ENCODE results near the gene TDP1.

DNA sequence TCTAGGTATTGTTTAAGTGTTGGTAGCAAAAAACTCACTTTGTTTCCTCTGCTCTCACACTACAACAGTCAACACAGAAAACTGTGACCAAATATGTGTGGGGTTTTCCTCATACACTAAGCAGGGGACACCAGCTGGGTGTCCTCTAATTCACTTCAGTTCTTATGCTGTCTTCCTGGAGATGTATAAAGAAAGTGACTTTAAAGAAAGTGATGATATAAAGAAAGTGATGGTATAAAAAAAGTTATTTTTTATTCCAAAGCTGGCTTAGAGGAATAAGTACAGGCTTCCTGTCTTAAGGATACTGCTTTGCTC is 31.4 kb downstream of the TDP1 start:
- TF ChIP-seq, protein P1, sequence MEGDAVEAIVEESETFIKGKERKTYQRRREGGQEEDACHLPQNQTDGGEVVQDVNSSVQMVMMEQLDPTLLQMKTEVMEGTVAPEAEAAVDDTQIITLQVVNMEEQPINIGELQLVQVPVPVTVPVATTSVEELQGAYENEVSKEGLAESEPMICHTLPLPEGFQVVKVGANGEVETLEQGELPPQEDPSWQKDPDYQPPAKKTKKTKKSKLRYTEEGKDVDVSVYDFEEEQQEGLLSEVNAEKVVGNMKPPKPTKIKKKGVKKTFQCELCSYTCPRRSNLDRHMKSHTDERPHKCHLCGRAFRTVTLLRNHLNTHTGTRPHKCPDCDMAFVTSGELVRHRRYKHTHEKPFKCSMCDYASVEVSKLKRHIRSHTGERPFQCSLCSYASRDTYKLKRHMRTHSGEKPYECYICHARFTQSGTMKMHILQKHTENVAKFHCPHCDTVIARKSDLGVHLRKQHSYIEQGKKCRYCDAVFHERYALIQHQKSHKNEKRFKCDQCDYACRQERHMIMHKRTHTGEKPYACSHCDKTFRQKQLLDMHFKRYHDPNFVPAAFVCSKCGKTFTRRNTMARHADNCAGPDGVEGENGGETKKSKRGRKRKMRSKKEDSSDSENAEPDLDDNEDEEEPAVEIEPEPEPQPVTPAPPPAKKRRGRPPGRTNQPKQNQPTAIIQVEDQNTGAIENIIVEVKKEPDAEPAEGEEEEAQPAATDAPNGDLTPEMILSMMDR (IDR thresholded peaks at IDR 0.05), result no peak
- TF ChIP-seq POLR2A (IDR thresholded peaks at IDR 0.05), result no peak
